ENCODE data around the gene ARHGAP45. TPM values are rescaled to one million over a fixed set of nuclear protein-coding genes. Genes with fewer than 3 reads are reported as not detected.

Gene ARHGAP45
- total and polyA plus RNA-seq, 9 of the 15 experiments (the other 6 are each of a cell fraction or from before 2014, with no cell fraction given) = 0.08 to 22.1 (median 4.2) TPM

DNA sequence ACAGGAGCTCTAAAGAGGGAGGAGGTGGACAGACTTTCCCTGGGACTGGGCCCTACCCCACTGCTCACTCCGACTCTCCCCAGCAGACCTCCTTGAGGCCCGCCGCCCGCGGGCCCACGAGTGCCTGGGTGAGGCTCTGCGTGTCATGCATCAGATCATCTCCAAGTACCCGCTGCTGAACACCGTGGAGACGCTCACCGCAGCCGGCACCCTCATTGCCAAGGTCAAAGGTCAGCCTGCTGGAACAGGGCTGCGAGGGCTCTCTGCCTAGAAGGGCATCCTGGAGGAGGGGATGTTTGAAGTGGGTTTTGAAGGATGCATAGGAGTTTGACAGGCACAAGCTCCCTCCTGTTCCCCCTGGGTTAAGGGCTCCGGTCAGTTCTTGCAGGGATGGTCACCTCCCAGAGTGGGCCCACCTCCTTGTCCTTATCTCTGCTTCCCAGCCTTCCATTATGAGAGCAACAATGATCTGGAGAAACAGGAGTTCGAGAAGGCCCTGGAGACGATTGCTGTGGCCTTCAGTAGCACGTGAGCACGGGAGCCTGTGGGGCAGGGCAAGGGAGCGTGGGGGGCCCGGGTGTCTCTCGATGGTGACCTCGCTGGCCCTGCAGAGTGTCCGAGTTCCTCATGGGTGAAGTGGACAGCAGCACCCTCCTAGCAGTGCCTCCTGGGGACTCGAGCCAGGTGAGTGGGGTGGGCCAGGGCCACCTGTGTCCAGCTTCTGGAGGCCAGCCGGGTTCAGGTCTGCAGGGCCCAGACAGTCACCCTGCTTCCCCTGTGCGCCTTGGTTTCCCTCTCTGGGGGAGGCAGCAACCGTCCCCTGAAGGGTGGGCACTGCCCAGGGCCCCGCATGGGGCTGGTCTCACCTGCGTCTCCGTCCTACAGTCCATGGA, 6.3 kb downstream of the ARHGAP45 start (continued):
- TF ChIP-seq ZBTB11 (CRISPR knock-in tag; IDR thresholded peaks at IDR 0.05) (peak in 1 of 3 experiments; percentile 36; a peak in 1 of 6 replicates), AFF4 (CRISPR knock-in tag; IDR thresholded peaks at IDR 0.05) (no peak), STAT5B (CRISPR knock-in tag; IDR thresholded peaks at IDR 0.05) (no peak), SMAD3 (CRISPR knock-in tag; conservative IDR thresholded peaks at IDR 0.05) (no peak), CXXC5 (CRISPR knock-in tag; IDR thresholded peaks at IDR 0.05) (peak; percentile 55), FOXP4 (CRISPR knock-in tag; IDR thresholded peaks at IDR 0.05; ENCODE audit: borderline replicate concordance) (no peak), SRSF7 (optimal IDR thresholded peaks at IDR 0.05; ENCODE audit: low read depth, low read length) (no peak), STAT6 (CRISPR knock-in tag; IDR thresholded peaks at IDR 0.05) (no peak), TGIF2 (CRISPR knock-in tag; IDR thresholded peaks at IDR 0.05) (no peak), ZNF830 (CRISPR knock-in tag; IDR thresholded peaks at IDR 0.05) (no peak), IFI16 (CRISPR knock-in tag; IDR thresholded peaks at IDR 0.05) (no peak), ZFP1 (CRISPR knock-in tag; IDR thresholded peaks at IDR 0.05) (no peak)
- TF ChIP-seq, protein P1, sequence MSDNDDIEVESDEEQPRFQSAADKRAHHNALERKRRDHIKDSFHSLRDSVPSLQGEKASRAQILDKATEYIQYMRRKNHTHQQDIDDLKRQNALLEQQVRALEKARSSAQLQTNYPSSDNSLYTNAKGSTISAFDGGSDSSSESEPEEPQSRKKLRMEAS (CRISPR knock-in tag; IDR thresholded peaks at IDR 0.05) = peak; percentile 34
